K562 (cell line): ENCODE results near the gene PPAN. TPM values are rescaled to one million over a fixed set of nuclear protein-coding genes. Genes with fewer than 3 reads are reported as not detected.

Source experiments
- ATAC-seq: fragments of 200-7000 bp; cut with Tn5 transposase; 3 replicates; pipeline ENCODE4 v1.9.1; 2020; ENCODE audit warnings: moderate library complexity
- BruUV-seq: library from RNA; stranded (reverse); fragments of 400-500 nt; replicated peaks from 2 replicates; lab custom pipeline; 2021; lab: Mats Ljungman, UMichigan
- CTCF ChIA-PET: fragments of 300-600 bp; formaldehyde crosslinking; extraction: SDS; loops from one replicate; lab custom pipeline; 2021; ENCODE audit warnings: low intra/inter-chr PET ratio; lab: Yijun Ruan, JAX
- POLR2A ChIA-PET: fragments of 300-600, 350-650 bp; sonication (Branson Sonifier 250); formaldehyde crosslinking; extraction: SDS; loops from one replicate; lab custom pipeline; 2021; ENCODE audit warnings: antibody characterized with exemption, inconsistent platforms; lab: Yijun Ruan, JAX
- DNase-seq, 4 experiments: peaks; one replicate each; pipeline versions ENCODE4 v3.0.0 to v3.0.0-alpha.2; 2011 to 2018; ENCODE audit warnings: low spot score in 3 of 4, mixed read lengths in 3 of 4; ENCODE audit errors: extremely low read depth in 1 of 4
- FAIRE-seq: peaks from 2 replicates; lab custom pipeline; 2011; peaks lifted over from hg19 to GRCh38; lab: Jason Lieb, UNC
- H2AFZ ChIP-seq: 2 replicates; pipeline ENCODE4 v1.6.0; 2011; ENCODE audit warnings: low read depth, low read length, control low read depth, inconsistent platforms
- H3K27ac ChIP-seq: fragments of 200-600 bp; 3 replicates; pipeline ENCODE4 v1.8.0; 2011; ENCODE audit warnings: low read depth, mild to moderate bottlenecking, control low read depth, inconsistent platforms, low read length, moderate library complexity, mixed read lengths; ENCODE audit errors: extremely low read depth
- H3K27me3 ChIP-seq, 2 experiments: fragments of 300-600 bp in 1 of 2; 2 replicates in 1 of 2; 3 replicates in 1 of 2; pipeline versions ENCODE4 v1.6.0 to v1.8.0; 2011; ENCODE audit warnings: inconsistent platforms in 2 of 2, low read length in 2 of 2, mild to moderate bottlenecking in 1 of 2, mixed read lengths in 1 of 2, moderate library complexity in 1 of 2; ENCODE audit not compliant: control insufficient read depth in 2 of 2, insufficient read depth in 2 of 2
- H3K36me3 ChIP-seq: fragments of 300-600 bp; 3 replicates; pipeline ENCODE4 v1.8.0; 2011; ENCODE audit warnings: mild to moderate bottlenecking, low read length, inconsistent platforms; ENCODE audit not compliant: control insufficient read depth, insufficient read depth
- H3K4me1 ChIP-seq, 2 experiments: fragments of 200-600 bp in 1 of 2; replicated peaks in 1 of 2; 2 replicates in 1 of 2; 3 replicates in 1 of 2; pipeline versions ENCODE4 v1.5.1 to v1.8.0; 2011; ENCODE audit warnings: inconsistent platforms in 2 of 2, low read length in 2 of 2, mild to moderate bottlenecking in 1 of 2, mixed read lengths in 1 of 2, moderate library complexity in 1 of 2; ENCODE audit not compliant: control insufficient read depth in 2 of 2, insufficient read depth in 2 of 2
- H3K4me2 ChIP-seq: 2 replicates; pipeline ENCODE4 v1.6.1; 2011; ENCODE audit warnings: low read length, control low read depth, inconsistent platforms, mixed read lengths; ENCODE audit not compliant: insufficient read depth
- H3K4me3 ChIP-seq: fragments of 200-600 bp; sonication (generic), shearing (Covaris generic); 2 replicates; pipeline ENCODE4 v1.5.1; 2016; ENCODE audit warnings: control low read depth, inconsistent platforms
- H3K79me2 ChIP-seq: fragments of 200-600 bp; 3 replicates; pipeline ENCODE4 v1.8.0; 2011; ENCODE audit warnings: low read length, inconsistent platforms; ENCODE audit not compliant: control insufficient read depth, insufficient read depth
- H3K9ac ChIP-seq, 2 experiments: 2 replicates each; pipeline versions ENCODE4 v1.6.0 to v1.6.1; 2011; ENCODE audit warnings: low read depth in 2 of 2, low read length in 2 of 2, control low read depth in 1 of 2, inconsistent platforms in 1 of 2, mild to moderate bottlenecking in 1 of 2, mixed read lengths in 1 of 2; ENCODE audit not compliant: insufficient read depth in 1 of 2
- H3K9me1 ChIP-seq: one replicate; pipeline ENCODE4 v1.6.0; 2011; ENCODE audit warnings: inconsistent platforms, mild to moderate bottlenecking, low read length, moderate library complexity; ENCODE audit not compliant: control insufficient read depth, insufficient read depth
- H3K9me3 ChIP-seq: replicated peaks from 2 replicates; pipeline ENCODE4 v1.5.1; 2011; ENCODE audit warnings: low read depth, low read length, inconsistent platforms; ENCODE audit not compliant: control insufficient read depth, insufficient read depth
- H4K20me1 ChIP-seq: replicated peaks from 2 replicates; pipeline ENCODE4 v1.6.1; 2011; ENCODE audit warnings: low read length, inconsistent platforms, mixed read lengths; ENCODE audit not compliant: control insufficient read depth, insufficient read depth
- GATAD2A ChIP-seq: fragments of 450-650 bp; IDR thresholded peaks from 2 replicates; pipeline ENCODE4 v1.6.1; 2017
- GTF2E2 ChIP-seq: fragments of 200-800 bp; sonication (Bioruptor generic); IDR thresholded peaks from 2 replicates; pipeline ENCODE4 v1.6.1; 2016; ENCODE audit warnings: missing genetic modification characterization, missing compliant biosample characterization
- HNRNPK ChIP-seq: fragments of 200-400 bp; formaldehyde crosslinking; IDR thresholded peaks from one replicate; pipeline ENCODE4 v1.6.1; 2018; ENCODE audit warnings: mild to moderate bottlenecking, low read depth, low read length; ENCODE audit not compliant: poor library complexity, severe bottlenecking
- MEIS2 ChIP-seq: fragments of 450-650 bp; IDR thresholded peaks from 2 replicates; pipeline ENCODE4 v1.6.1; 2014; ENCODE audit warnings: mild to moderate bottlenecking; ENCODE audit not compliant: partially characterized antibody
- PRPF4 ChIP-seq: fragments of 200-400 bp; formaldehyde crosslinking; IDR thresholded peaks from one replicate; pipeline ENCODE4 v1.6.1; 2017; ENCODE audit warnings: low read length, low read depth, mild to moderate bottlenecking; ENCODE audit not compliant: insufficient read depth, poor library complexity, severe bottlenecking
- PYGO2 ChIP-seq: fragments of 450-650 bp; IDR thresholded peaks from 2 replicates; pipeline ENCODE4 v1.6.1; 2016; ENCODE audit warnings: mild to moderate bottlenecking, missing genetic modification characterization, moderate library complexity, missing compliant biosample characterization
- SAP30 ChIP-seq: fragments of 200-600 bp; sonication (generic); IDR thresholded peaks from 2 replicates; pipeline ENCODE4 v1.6.1; 2012; ENCODE audit warnings: borderline replicate concordance, low read depth, mild to moderate bottlenecking, moderate library complexity, low read length, control low read depth, inconsistent platforms; ENCODE audit not compliant: insufficient read depth, poor library complexity, severe bottlenecking
- U2AF1 ChIP-seq: fragments of 200-400 bp; formaldehyde crosslinking; optimal IDR thresholded peaks from 2 replicates; pipeline ENCODE3; 2017; ENCODE audit warnings: mild to moderate bottlenecking, low read depth, low read length, moderate library complexity
- ZNF12 ChIP-seq: sonication (generic); formaldehyde crosslinking; IDR thresholded peaks from 2 replicates; pipeline ENCODE4 v1.4.0; 2020; ENCODE audit warnings: mild to moderate bottlenecking, missing genetic modification reagents
- ZNF212 ChIP-seq: fragments of 450-650 bp; formaldehyde crosslinking; IDR thresholded peaks from 2 replicates; pipeline ENCODE4 v1.4.0; 2020; ENCODE audit warnings: mild to moderate bottlenecking
- ZNF41 ChIP-seq: fragments of 250-450 bp; sonication (Bioruptor Pico); conservative IDR thresholded peaks from 2 replicates; pipeline ENCODE4 v1.4.0; 2020; ENCODE audit warnings: mild to moderate bottlenecking
- ZNF445 ChIP-seq: fragments of 250-450 bp; sonication (Bioruptor Pico); IDR thresholded peaks from 2 replicates; pipeline ENCODE4 v1.4.0; 2020; ENCODE audit warnings: low read depth, mild to moderate bottlenecking, moderate library complexity
- WGBS: fragments of 100-300 bp; shearing (Covaris generic); methylation state at CpG from one replicate; pipeline ENCODE4 v1.1.6; 2016; ENCODE audit warnings: low coverage, mixed read lengths; ENCODE audit not compliant: insufficient coverage; ENCODE audit errors: missing lambda C conversion rate; 5-methylcytosine and 5-hydroxymethylcytosine counted together
- in situ Hi-C: fragments of 300-500 bp; cut with MboI; formaldehyde crosslinking; loops from 4 replicates; pipeline ENCODE4 v1.15.0; 2018; ENCODE audit warnings: inconsistent platforms, mixed read lengths
- intact Hi-C: fragments of 100-400 bp; cut with micrococcal nuclease; formaldehyde crosslinking; loops from 2 replicates; pipeline ENCODE4 v1.14.2; 2022
- polyA plus RNA-seq, 8 experiments: library from polyadenylated mRNA; depleted of rRNA in 4 of 8; stranded (reverse) in 5 of 8; unstranded in 3 of 8; fragments of >200 nt; fragmentation: Nextera tagmentation in 2 of 8; fragmentation: Illumina TruSeq in 1 of 8; extraction: Ambion mirVana in 2 of 8; extraction: Trizol in 1 of 8; gene quantifications; 2 replicates each; pipeline versions ENCODE4 v1.2.1 to v1.2.3, GENCODE V29; 2011 to 2014; ENCODE audit warnings: inconsistent platforms in 1 of 8, missing spikeins in 1 of 8
- total RNA-seq, 7 experiments: library from RNA; depleted of rRNA in 6 of 7; stranded (reverse); fragments of >200 nt in 6 of 7; fragmentation: Illumina TruSeq in 2 of 7; extraction: Trizol in 2 of 7; gene quantifications; 2 replicates each; pipeline versions ENCODE4 v1.2.1 to v1.2.3, GENCODE V29; 2011 to 2021; ENCODE audit warnings: low replicate concordance in 1 of 7
- TF ChIP-seq, protein P1 (sequence below): fragments of 450-650 bp; formaldehyde crosslinking; IDR thresholded peaks from 2 replicates; pipeline ENCODE4 v1.4.0; 2020; ENCODE audit warnings: mild to moderate bottlenecking, moderate library complexity
- TF ChIP-seq, protein P2 (sequence below), 2 experiments: fragments of 450-650 bp in 1 of 2; sonication (generic) in 1 of 2; formaldehyde crosslinking; conservative IDR thresholded peaks; 2 replicates each; pipeline versions ENCODE4 v1.4.0 to v1.8.1; 2020 to 2022; ENCODE audit warnings: mild to moderate bottlenecking in 1 of 2, missing genetic modification reagents in 1 of 2
- TF ChIP-seq, protein P3 (sequence below): fragments of 450-650 bp; formaldehyde crosslinking; IDR thresholded peaks from 2 replicates; pipeline ENCODE4 v1.4.0; 2020; ENCODE audit warnings: mild to moderate bottlenecking
- TF ChIP-seq, protein P4 (sequence below): fragments of 250-450 bp; sonication (Bioruptor Pico); IDR thresholded peaks from 2 replicates; pipeline ENCODE4 v1.8.0; 2022; ENCODE audit warnings: inconsistent platforms, mild to moderate bottlenecking, moderate library complexity, borderline replicate concordance

PPAN gene
- total and polyA plus RNA-seq, 9 of the 15 experiments (the other 6 are each of a cell fraction or from before 2014, with no cell fraction given), result 2.2 to 129 (median 59.1) TPM

DNA sequence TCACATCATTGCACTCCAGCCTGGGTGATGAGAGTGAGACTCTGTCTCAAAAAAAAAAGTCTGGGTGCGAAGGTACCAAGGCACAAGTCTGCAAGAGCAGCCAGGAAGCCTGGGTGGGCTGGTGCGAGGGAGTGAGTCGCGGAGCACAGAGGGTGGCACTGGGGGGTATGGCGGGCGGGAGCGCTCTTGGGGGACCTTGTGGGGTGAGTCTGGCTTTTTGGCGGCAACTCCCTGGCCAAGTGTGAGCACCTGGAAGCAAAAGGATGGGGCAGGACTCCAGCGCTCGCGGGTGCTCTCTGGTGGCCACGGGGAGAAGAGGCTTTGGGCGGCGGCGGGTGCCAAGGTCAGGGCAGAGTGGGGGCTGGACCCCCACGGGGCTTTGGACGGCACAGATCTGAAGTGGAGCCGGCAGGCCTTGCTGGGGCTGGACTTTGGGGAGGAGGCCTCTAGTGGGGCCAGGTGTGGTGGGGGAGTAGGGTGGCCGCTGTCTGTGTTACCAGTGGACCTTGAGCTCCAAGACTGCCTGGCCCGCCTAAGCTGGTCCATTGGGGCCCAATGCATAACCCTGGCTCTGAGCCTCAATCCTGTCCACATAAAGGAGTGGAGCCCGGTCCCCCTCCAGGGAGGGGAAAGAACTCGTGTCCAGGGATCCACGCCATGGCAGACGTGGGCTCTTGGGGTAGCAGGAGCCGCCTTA lies 6.9 kb downstream of the PPAN start:
- Histone ChIP-seq H3K9me3 (no peaks in the 10 kb centered on the region), H3K27me3 (no peaks in the 10 kb centered on the region), H3K27ac (no peak overlapping the region), H3K9ac (0 out of 4 replicates have a peak overlapping the region, but pooled peaks of 1 of the 2 experiments have one; percentile 31), H3K4me3 (no peak overlapping the region), H3K36me3 (peaks cover 74% of the 10 kb centered on the region; the same call in 2 of the 3 replicates), H3K79me2 (peaks cover 14% of the 10 kb centered on the region), H3K4me2 (no peak overlapping the region), H3K4me1 (peaks cover 0 to 84% of the 10 kb centered on the region in 2 experiments; a peak in 3 of 5 replicates), H4K20me1 (no peaks in the 10 kb centered on the region; the same call in 1 of the 2 replicates), H3K9me1 (no peaks in the 10 kb centered on the region), H2AFZ (no peak overlapping the region)
- CTCF ChIA-PET, result interaction anchor here (1.1 kb wide), 1 partner anchor 179 kb away, joined by 3 read pairs; no protein-coding TSS in a partner anchor
- FAIRE-seq (peak; percentile 29), ATAC-seq (peak; percentile 83), DNase-seq (peak; percentile 56 to 82 (median 60))
- BruUV-seq, result no TSS peak
- in situ Hi-C loops (no loop called here), intact Hi-C loops (loop anchor here (1.0 to 5.0 kb wide), 2 partner anchors 39 to 181 kb away; no protein-coding TSS in a partner anchor)
- POLR2A ChIA-PET, result interaction anchor here (0.6 to 1.9 kb wide), 6 partner anchors 9 to 304 kb away, joined by 3 to 7 read pairs (median 3); no protein-coding TSS in a partner anchor
- WGBS, result 21% methylated on average over 17 of the region's 25 CpGs
- TF ChIP-seq, protein P1, sequence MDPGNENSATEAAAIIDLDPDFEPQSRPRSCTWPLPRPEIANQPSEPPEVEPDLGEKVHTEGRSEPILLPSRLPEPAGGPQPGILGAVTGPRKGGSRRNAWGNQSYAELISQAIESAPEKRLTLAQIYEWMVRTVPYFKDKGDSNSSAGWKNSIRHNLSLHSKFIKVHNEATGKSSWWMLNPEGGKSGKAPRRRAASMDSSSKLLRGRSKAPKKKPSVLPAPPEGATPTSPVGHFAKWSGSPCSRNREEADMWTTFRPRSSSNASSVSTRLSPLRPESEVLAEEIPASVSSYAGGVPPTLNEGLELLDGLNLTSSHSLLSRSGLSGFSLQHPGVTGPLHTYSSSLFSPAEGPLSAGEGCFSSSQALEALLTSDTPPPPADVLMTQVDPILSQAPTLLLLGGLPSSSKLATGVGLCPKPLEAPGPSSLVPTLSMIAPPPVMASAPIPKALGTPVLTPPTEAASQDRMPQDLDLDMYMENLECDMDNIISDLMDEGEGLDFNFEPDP (CRISPR knock-in tag), result peak; percentile 64; the same call in 1 of the 2 replicates
- TF ChIP-seq SAP30 (no peak), ZNF212 (CRISPR knock-in tag) (no peak), ZNF12 (no peak), U2AF1 (no peak), GTF2E2 (tag) (no peak), MEIS2 (no peak), GATAD2A (no peak), ZNF445 (CRISPR knock-in tag) (peak; percentile 65; the same call in 1 of the 2 replicates), ZNF41 (CRISPR knock-in tag) (peak; percentile 46; the same call in 1 of the 2 replicates), HNRNPK (no peak), PYGO2 (tag) (no peak), PRPF4 (peak; percentile 22)
- TF ChIP-seq, protein P2, sequence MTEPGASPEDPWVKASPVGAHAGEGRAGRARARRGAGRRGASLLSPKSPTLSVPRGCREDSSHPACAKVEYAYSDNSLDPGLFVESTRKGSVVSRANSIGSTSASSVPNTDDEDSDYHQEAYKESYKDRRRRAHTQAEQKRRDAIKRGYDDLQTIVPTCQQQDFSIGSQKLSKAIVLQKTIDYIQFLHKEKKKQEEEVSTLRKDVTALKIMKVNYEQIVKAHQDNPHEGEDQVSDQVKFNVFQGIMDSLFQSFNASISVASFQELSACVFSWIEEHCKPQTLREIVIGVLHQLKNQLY (CRISPR knock-in tag; conservative IDR thresholded peaks at IDR 0.05), result 0 out of 4 replicates have a peak, but pooled peaks of 1 of the 2 experiments have one; percentile 61
- TF ChIP-seq, protein P3, sequence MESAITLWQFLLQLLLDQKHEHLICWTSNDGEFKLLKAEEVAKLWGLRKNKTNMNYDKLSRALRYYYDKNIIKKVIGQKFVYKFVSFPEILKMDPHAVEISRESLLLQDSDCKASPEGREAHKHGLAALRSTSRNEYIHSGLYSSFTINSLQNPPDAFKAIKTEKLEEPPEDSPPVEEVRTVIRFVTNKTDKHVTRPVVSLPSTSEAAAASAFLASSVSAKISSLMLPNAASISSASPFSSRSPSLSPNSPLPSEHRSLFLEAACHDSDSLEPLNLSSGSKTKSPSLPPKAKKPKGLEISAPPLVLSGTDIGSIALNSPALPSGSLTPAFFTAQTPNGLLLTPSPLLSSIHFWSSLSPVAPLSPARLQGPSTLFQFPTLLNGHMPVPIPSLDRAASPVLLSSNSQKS, result no peak
- TF ChIP-seq, protein P4, sequence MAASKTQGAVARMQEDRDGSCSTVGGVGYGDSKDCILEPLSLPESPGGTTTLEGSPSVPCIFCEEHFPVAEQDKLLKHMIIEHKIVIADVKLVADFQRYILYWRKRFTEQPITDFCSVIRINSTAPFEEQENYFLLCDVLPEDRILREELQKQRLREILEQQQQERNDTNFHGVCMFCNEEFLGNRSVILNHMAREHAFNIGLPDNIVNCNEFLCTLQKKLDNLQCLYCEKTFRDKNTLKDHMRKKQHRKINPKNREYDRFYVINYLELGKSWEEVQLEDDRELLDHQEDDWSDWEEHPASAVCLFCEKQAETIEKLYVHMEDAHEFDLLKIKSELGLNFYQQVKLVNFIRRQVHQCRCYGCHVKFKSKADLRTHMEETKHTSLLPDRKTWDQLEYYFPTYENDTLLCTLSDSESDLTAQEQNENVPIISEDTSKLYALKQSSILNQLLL (CRISPR knock-in tag), result no peak
